GM19239 (cell line): ENCODE measurements around the gene ZNF765.
"Not testable (repeated sequence)": the region's sequence is repeated elsewhere in the genome, so short reads cannot be mapped to it uniquely, and the experiment has no call there.

Experiments used
- DNase-seq: peaks from one replicate; pipeline ENCODE4 v3.0.0; 2011; ENCODE audit warnings: low spot score; ENCODE audit not compliant: insufficient read length
- FAIRE-seq: peaks from 2 replicates; lab custom pipeline; 2011; peaks lifted over from hg19 to GRCh38; lab: Jason Lieb, UNC

The ZNF765 gene

DNA sequence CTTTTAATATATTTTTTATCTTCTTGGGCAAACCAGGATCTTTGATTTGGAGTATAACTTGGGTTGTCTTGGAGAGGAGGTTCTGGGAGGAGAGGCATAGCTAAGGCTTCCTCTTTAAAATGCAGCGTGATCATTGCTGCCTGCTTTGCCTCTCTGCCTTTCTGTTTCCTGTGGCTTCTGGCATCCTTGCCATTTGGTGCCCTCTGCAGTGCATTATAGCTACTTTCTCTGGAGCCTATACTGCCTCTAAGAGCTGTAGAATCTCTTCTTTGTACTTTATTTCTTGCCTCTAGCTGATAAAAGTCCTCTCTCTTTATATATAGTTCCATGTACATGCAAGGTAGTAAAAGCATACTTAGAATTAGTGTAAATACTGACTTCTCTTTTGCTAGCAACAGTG lies 79.9 kb downstream of the ZNF765 start:
- not testable (repeated sequence) for DNase-seq, FAIRE-seq

GRCh38 chr19:53475470-53475869 lies 80.5 kb downstream of the ZNF765 start:
- not testable (repeated sequence) for FAIRE-seq, DNase-seq
